WTC11 (cell line): Measurements from ENCODE around the gene SLC1A4.

Experiments
- CDX4 ChIP-seq: fragments of 250-450 bp; sonication (Bioruptor Pico); IDR thresholded peaks from 2 replicates; pipeline ENCODE4 v1.9.0; 2021; ENCODE audit warnings: moderate library complexity, mild to moderate bottlenecking, inconsistent platforms, borderline replicate concordance
- CTCF ChIP-seq: fragments of 200-600 bp; IDR thresholded peaks from 2 replicates; pipeline ENCODE4 v1.8.0; 2022; ENCODE audit warnings: antibody characterized with exemption
- E2F1 ChIP-seq: sonication (generic); formaldehyde crosslinking; IDR thresholded peaks from 2 replicates; pipeline ENCODE4 v1.8.0; 2022; ENCODE audit warnings: mild to moderate bottlenecking, missing genetic modification reagents
- E2F4 ChIP-seq: sonication (generic); formaldehyde crosslinking; IDR thresholded peaks from 2 replicates; pipeline ENCODE4 v1.8.1; 2022; ENCODE audit warnings: low read depth, mild to moderate bottlenecking, moderate library complexity, missing genetic modification reagents, borderline replicate concordance
- FOXP4 ChIP-seq: sonication (generic); formaldehyde crosslinking; IDR thresholded peaks from 2 replicates; pipeline ENCODE4 v1.8.0; 2022; ENCODE audit warnings: mild to moderate bottlenecking, missing genetic modification reagents
- JUN ChIP-seq: sonication (generic); formaldehyde crosslinking; IDR thresholded peaks from 2 replicates; pipeline ENCODE4 v1.8.0; 2023; ENCODE audit warnings: mild to moderate bottlenecking, missing genetic modification reagents
- MLX ChIP-seq: sonication (generic); formaldehyde crosslinking; IDR thresholded peaks from 2 replicates; pipeline ENCODE4 v1.8.1; 2023; ENCODE audit warnings: mild to moderate bottlenecking, missing genetic modification reagents, moderate library complexity
- NR3C1 ChIP-seq: sonication (generic); formaldehyde crosslinking; conservative IDR thresholded peaks from 2 replicates; pipeline ENCODE4 v1.8.1; 2023; ENCODE audit warnings: low read depth, mild to moderate bottlenecking, missing genetic modification reagents
- TCF7 ChIP-seq: sonication (generic); formaldehyde crosslinking; IDR thresholded peaks from 2 replicates; pipeline ENCODE4 v1.8.0; 2022; ENCODE audit warnings: mild to moderate bottlenecking, low read depth, missing genetic modification reagents, moderate library complexity
- USF1 ChIP-seq: sonication (generic); formaldehyde crosslinking; IDR thresholded peaks from 2 replicates; pipeline ENCODE4 v1.8.0; 2022; ENCODE audit warnings: mild to moderate bottlenecking, missing genetic modification reagents
- ZNF138 ChIP-seq: sonication (generic); formaldehyde crosslinking; conservative IDR thresholded peaks from 2 replicates; pipeline ENCODE4 v1.8.1; 2022; ENCODE audit warnings: mild to moderate bottlenecking, moderate library complexity, missing genetic modification reagents
- ZNF263 ChIP-seq: sonication (generic); formaldehyde crosslinking; IDR thresholded peaks from 2 replicates; pipeline ENCODE4 v1.8.1; 2022; ENCODE audit warnings: low read depth, mild to moderate bottlenecking, moderate library complexity, missing genetic modification reagents
- ZNF512 ChIP-seq: sonication (generic); formaldehyde crosslinking; IDR thresholded peaks from 2 replicates; pipeline ENCODE4 v1.8.1; 2022; ENCODE audit warnings: missing genetic modification reagents, borderline replicate concordance

- TF ChIP-seq CTCF (no peak), NR3C1 (CRISPR knock-in tag) (no peak), TCF7 (CRISPR knock-in tag) (no peak), E2F1 (no peak), USF1 (CRISPR knock-in tag) (no peak), JUN (CRISPR knock-in tag) (no peak), E2F4 (CRISPR knock-in tag) (no peak), ZNF138 (CRISPR knock-in tag) (no peak), CDX4 (CRISPR knock-in tag) (no peak), ZNF512 (CRISPR knock-in tag) (no peak), ZNF263 (no peak), MLX (no peak), FOXP4 (no peak)
Measured at GRCh38 chr2:65025453-65026123, 36.4 kb downstream of the SLC1A4 start.
